Stimulated activated CD8-positive, alpha-beta memory T cell treated with anti-CD3 and anti-CD28 coated beads, Interleukin-15, amount 100 ng/mL, for 24 hours (primary cell): ENCODE results near the gene ZCWPW2.

Experiments
- DNase-seq: peaks from one replicate; pipeline ENCODE4 v3.0.0-alpha.2; 2020; ENCODE audit warnings: low read depth

ZCWPW2 gene

GRCh38 chr3:28348629-28349468, at the start of gene ZCWPW2, which contains the start of gene AZI2:
Gene ZCWPW2, plus strand, starts transcription at chr3:28348721. Its CDS starts 64,348 bp downstream, at chr3:28413069.
Gene AZI2, minus strand, starts transcription at chr3:28348824. Its CDS starts 8,207 bp downstream, at chr3:28340617.
- peak; percentile 76 for DNase-seq

DNA sequence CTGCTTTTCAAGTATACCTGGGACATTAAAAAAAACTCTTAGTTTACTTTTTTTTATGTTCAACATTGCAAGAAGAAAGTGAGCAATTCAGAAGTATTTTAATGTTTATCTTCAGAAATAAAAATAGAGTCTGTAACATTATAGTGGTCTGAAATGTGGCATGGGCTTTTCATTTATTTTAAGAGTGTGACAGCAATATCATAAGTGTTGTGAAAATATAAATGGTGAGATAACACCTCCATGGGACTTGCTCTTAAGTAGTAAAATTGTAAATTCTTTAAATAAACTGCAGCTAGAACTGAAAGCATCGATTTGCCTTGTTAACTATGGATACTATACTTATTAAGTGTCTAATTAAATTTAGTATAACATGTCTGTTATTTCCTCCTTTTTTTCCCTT, 48.8 kb upstream of the ZCWPW2 start:
- no peak for DNase-seq

DNA sequence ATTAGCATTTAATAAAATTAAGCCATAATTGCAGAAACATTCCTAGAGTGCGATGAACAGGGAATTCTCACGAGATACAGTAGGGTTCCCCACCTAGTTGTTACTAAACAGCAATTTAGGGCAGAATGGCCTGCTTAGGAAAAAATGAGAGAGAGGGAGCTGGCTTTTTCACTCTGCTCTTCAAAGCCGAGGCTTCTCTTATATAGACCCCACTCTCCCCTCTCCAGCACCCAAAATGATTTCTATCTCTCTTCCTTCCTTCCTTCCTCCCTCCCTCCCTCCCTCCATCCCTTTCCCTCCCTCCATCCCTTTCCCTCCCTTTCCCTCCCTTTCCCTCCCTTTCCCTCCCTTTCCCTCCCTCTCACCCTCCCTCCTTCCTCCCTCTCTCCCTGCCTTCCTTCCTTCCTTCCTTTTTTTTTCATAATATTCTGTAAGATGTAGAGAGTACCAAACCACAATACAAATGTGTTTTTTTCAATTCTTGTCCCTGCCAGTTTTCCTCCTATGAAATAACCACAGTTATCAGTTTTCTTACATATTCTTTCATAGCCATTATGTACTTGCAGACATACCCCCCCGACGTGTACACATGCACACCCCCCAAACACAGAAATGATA, 48.1 kb upstream of the ZCWPW2 start:
- DNase-seq, result no peak

DNA sequence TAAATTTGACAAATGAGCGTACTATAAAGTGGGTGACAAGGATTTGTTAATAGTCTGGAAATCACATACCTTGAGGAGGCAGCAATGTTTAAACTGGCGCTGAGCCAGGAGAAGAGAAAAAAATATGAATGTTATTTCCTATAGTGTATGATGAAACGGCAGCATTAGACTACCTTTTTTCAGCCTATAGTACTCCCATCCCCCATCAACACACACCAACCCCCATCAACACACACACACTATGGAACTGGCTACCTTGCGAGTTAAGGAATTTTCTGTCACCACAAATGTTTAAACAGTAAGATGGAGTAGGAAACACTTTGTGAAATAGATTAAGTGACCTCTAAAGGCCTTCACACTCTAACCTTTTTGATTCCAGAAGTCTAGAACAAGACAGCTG, 46.8 kb upstream of the ZCWPW2 start:
- no peak for DNase-seq

- no peak for DNase-seq
These were observed 40.3 kb upstream of the ZCWPW2 start for GRCh38 chr3:28308196-28308595.

GRCh38 chr3:28315711-28316110, 32.8 kb upstream of the ZCWPW2 start:
- no peak for DNase-seq

DNA sequence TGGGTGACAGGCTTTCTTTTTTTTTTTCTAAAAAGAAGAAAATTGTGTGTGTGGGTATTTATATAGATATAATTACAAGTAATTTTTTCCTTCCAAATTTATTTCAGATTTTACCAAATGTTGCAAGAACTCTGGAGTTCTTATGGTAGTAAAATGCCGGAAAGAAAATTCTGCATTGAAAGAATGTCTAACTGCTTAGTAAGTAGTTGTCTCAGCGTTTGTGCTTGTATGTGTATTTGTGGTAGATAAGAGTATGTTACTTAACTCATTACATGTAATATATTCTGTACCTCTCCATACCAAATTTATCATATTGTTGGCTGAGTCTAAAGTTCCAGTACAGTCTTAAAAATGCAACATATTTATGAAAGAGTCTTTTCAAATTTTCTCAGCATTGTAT, 32.3 kb upstream of the ZCWPW2 start:
- no peak for DNase-seq

DNA sequence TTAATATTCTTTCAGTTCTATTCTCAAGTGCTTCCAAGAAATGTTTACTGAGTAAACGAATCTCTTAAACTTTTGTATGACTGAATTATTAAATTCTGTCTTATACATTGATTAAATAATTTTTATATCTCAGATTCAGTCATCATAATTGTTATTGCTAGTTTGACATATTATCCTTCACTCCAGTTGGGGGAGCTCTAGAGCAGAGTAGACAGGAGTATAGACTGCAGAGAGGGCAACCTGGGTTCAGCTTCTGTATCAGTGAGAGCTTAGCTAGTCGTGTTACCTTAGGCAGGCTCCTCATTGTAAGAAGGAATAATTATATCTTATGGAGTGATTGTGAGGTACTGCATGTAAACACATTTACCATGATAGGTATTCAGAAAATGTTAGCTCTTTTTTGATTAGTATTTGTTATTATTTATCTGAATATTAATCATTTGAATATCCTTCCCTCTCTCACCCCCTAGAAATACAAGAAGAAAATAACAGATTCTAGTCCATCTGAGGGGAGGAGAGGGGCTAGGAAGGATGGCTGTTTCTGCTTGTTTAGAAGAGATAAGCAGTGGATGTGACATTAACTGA, 31.0 kb upstream of the ZCWPW2 start:
- DNase-seq, result no peak

GRCh38 chr3:28320981-28321380, 27.5 kb upstream of the ZCWPW2 start:
- DNase-seq, result no peak

- no peak for DNase-seq
These were observed 26.1 kb upstream of the ZCWPW2 start for GRCh38 chr3:28322464-28322863.

DNA sequence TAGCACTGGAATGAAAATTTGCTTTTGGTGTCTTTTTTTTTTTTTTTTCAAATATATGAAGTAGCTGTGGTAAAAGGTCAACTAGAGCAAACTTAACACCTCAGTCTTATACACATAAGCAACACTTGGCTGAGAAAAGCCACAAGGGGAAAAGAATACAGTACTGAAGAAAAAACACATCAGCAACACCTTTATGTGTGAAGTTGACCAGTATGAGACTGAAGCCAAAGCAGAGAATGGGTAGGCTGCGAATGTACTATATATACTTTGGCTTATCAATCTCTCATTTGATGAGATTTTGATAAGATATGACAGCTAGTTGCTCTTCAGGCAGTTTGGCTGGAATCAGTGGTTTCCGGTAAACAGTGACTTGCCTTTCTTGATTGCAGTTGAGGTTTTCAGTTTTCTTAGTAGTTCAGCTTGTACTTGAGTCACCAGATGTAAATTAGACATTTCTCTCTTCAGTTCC, 22.0 kb upstream of the ZCWPW2 start:
- no peak for DNase-seq

GRCh38 chr3:28328188-28329151, 20.1 kb upstream of the ZCWPW2 start:
- no peak for DNase-seq

DNA sequence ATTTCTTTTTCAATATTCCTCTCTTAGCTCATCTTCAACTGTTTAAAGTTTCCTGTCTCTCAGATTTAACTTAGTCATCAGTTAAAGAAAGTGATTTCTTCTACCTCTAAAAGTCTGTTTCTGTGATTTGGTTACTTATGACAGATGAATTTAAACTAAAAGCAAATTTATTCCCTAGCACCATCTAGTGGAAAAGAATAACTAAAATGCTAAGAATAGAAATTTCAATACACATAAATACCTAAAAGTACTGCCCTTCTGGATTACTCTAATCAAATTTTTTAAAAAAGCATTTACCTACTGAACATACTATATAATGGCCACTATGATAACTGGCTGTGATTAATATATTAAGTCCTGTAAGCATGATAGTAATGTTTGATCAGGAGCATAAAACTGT, 14.0 kb upstream of the ZCWPW2 start:
- no peak for DNase-seq

DNA sequence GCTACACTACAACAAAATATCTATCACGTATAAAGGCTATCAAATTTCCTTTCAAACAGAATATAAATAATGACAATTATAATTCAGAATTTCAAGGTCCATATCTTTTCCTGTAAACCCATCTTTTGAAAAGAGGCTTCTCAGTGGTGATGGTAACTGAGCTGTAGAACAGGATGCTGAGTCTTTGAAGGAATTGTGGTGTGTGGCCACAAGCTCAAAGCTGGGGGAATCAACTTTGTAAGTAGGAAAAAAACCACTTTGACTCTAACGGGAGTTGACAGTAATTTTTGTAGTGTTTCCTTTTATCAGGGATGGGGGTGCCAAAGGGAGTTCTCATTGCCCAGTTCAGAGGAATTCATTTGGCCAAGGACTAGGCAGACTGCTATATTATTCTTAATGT, 13.3 kb upstream of the ZCWPW2 start:
- DNase-seq, result no peak

GRCh38 chr3:28337230-28337629, 11.3 kb upstream of the ZCWPW2 start:
- DNase-seq, result no peak

DNA sequence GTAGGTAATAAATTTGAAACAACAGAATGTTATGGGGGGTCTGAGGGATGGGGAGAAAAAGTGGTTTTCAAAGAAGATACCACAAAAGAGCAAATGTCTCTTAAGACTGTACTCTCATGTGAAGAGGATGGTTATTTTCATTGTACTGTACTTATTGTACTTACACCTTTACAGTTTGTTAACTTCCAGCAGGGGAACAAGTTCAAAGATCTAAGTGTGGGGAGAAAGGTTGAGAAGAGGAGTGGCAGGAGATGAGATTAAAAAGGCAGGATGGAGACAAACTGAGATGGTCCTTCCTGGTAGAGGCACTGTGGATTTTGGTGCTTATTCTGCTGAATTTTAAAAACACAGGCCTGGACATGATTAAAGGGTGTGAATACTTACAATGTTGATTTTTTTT, 5.4 kb upstream of the ZCWPW2 start:
- no peak for DNase-seq

DNA sequence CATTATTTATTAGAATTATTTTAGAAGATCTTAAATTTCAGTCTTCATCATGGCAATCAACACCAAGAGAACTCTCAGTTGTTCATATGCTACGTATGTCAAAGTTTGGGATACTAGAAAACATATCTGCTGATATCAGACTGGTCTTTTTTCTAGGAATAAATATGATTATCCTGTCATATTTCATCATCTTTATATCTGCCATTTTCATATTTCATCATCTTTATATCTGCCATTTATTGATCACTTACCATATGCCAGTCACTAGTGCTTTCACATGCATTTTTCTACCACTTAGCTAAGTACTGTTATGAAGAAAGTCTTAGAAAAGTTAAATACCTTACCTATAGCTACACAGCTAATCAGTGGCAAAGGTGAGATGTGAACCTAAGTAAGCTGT, 2.8 kb upstream of the ZCWPW2 start:
- no peak for DNase-seq

DNA sequence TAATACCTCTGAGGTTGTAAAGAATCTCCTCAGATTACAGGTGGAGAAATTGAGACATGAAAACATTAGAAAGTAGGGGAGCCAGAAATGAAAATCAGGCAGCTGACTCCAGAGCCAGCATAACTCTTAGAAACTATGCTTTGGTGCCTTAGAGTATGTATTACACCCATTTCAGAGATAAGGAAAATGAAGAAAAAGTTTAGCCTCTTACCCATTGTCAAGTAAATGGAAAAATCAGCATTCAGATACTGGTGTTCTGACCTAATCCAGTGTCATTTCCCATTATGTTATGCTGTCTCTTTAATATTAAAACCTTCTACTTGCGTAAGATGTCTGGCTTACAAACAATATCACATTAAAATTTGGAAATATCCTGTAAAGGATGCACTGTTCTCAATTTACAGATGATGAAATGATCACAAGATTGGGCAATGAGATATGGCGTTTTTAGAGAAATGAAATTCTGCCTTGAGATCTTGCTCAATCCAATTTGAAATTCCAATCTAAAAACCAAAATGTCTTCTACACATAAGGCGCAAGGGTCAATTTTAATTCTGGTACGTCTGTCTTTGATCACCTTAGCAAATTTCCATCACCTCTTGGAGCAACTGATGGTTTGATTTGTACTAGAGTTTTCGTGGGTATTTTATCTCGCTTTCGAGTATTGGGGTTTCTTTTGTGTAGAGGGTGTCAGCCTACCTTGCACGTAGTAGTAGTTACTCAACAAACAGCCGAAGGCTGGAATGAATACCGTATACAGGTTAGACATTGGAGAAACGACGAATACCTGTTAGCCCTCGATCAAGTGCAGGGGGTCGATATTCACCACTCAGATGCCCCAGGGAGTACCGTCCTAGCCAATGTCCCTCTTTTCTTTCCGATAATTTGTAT, 902 bp upstream of the ZCWPW2 start:
- DNase-seq, result no peak

DNA sequence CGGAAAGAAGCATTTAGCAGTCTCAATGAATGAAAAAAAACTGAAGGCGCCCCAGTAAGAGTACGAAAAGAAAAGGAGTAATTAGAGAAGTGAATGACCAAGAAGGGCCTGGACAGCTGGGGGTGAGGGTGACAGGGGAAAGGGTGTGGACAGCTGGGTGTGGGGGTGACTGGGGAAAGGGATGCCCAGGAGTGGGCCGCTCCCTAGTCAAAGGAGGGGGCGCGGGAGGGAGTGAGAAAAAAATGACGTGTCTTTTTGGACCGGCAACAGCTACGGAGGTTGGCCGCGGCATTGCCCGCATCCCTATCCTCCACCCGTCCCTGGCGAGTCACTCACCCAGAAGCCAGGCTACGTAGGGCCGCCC, 274 bp upstream of the ZCWPW2 start:
- DNase-seq, result no peak

DNA sequence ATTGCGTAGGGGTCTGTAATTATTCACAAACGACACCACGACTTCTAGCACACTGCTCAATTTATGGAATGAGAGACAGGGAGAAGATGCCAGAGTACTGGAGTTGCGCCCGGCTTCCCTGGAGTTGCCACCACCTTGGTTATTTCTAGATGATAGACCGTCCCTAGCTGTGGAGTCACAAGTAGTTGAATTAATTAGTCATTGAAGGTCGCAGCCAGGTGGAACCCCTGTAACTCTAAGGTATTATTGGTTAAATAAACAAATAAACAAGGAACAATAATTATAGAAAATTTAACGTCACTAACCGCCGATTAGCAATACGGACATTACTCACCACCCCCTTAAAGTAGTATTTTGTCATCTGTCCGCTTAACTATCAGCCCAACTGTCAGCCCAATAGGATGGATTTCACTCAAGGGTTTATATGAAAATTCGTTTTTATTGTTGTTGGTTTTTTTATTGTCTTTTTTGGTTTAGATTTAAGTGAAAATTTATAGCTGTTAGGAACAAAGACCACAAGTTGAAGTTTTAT, 1.0 kb downstream of the ZCWPW2 start:
- no peak for DNase-seq

- no peak for DNase-seq
These were observed 27.9 kb downstream of the ZCWPW2 start for GRCh38 chr3:28376424-28376823.
